ENCODE data around the gene KRTAP2-3. TPM values are rescaled to one million over a fixed set of nuclear protein-coding genes. Genes with fewer than 3 reads are reported as not detected.

Gene KRTAP2-3
- total and polyA plus RNA-seq, 2 of the 4 experiments (the other 2 are of a cell fraction) = 1.4 to 35.2 TPM

- Histone ChIP-seq H2AK5ac (ENCODE audit: low read depth, low read length) (no peak overlapping the region), H3K9me1 (ENCODE audit: insufficient read depth, low read length) (no peaks in the 10 kb centered on the region; the same call in 1 of the 2 replicates), H4K20me1 (ENCODE audit: insufficient read depth, low read length) (no peaks in the 10 kb centered on the region), H3K56ac (ENCODE audit: extremely low read depth, insufficient read depth, low read length) (no peak overlapping the region), H3K18ac (ENCODE audit: low read depth, low read length) (peak overlapping the region; percentile 98; the same call in 1 of the 2 replicates), H3K9ac (ENCODE audit: low read depth, low read length) (no peak overlapping the region), H3K79me1 (ENCODE audit: low read depth in 1 of 2, low read length in 2 of 2) (no peaks in the 10 kb centered on the region), H3K9me3 (ENCODE audit: control insufficient read depth, insufficient read depth, low read length) (no peaks in the 10 kb centered on the region), H4K8ac (ENCODE audit: low read depth in 2 of 2, low read length in 2 of 2) (peak overlapping the region; percentile 56 to 70; a peak in 2 of 4 replicates), H2AFZ (replicated peaks; ENCODE audit: low read length, poor library complexity) (no peak overlapping the region), H3K27ac (ENCODE audit: insufficient read depth, low read length) (peak overlapping the region; percentile 35), H4K91ac (ENCODE audit: insufficient read depth, low read depth, low read length) (no peak overlapping the region), H3K4ac (ENCODE audit: low read depth, low read length) (peak overlapping the region; percentile 77; the same call in 1 of the 2 replicates), H3K4me2 (ENCODE audit: low read depth, low read length) (no peak overlapping the region), H2BK5ac (ENCODE audit: low read depth, low read length, poor library complexity, severe bottlenecking) (peak overlapping the region; percentile 89), H3K23ac (ENCODE audit: low read depth, low read length) (no peak overlapping the region), H2BK20ac (ENCODE audit: low read depth, low read length) (peak overlapping the region; percentile 61; the same call in 1 of the 2 replicates), H2BK15ac (ENCODE audit: low read depth, low read length) (peak overlapping the region; percentile 70; the same call in 1 of the 3 replicates), H4K5ac (ENCODE audit: low read depth, low read length) (peak overlapping the region; percentile 95; the same call in 1 of the 2 replicates), H3K36me3 (ENCODE audit: control insufficient read depth, insufficient read depth, low read length) (no peaks in the 10 kb centered on the region), H3K14ac (replicated peaks; ENCODE audit: low read depth, low read length) (peak overlapping the region; percentile 37; the same call in 1 of the 2 replicates), H3K27me3 (ENCODE audit: control insufficient read depth, insufficient read depth, low read length) (no peaks in the 10 kb centered on the region), H2AK9ac (replicated peaks; ENCODE audit: low read depth, low read length, poor library complexity) (no peak overlapping the region), H3K4me1 (ENCODE audit: control insufficient read depth, insufficient read depth, low read length) (no peaks in the 10 kb centered on the region; the same call in 1 of the 2 replicates), H2BK120ac (ENCODE audit: low read depth, low read length) (peak overlapping the region; percentile 80), H3K4me3 (ENCODE audit: insufficient read depth, low read depth, low read length) (no peak overlapping the region)
- peak; percentile 31 for ATAC-seq (ENCODE audit: low read depth)
- no TSS peak for BruUV-seq (replicated peaks)
- dilution Hi-C loops (cut with HindIII; ENCODE audit: low sequenced_read_pairs, unreplicated experiment) (no loop called here), intact Hi-C loops (cut with micrococcal nuclease) (no loop called here), in situ Hi-C loops (cut with MboI; ENCODE audit: low sequenced_read_pairs) (no loop called here)
- WGBS, 2 experiments (ENCODE audit: extremely low coverage in 2 of 2, insufficient read length in 1 of 2) = no CpG with 5 or more reads among the region's 4 CpGs
- TF ChIP-seq MAFK (IDR thresholded peaks at IDR 0.05; ENCODE audit: low read depth, low read length) = peak; percentile 78
- TF ChIP-seq NFE2L2 (IDR thresholded peaks at IDR 0.05; ENCODE audit: low read depth, low read length) = no peak
- no peak for TF ChIP-seq BHLHE40 (IDR thresholded peaks at IDR 0.05; ENCODE audit: low read depth, low read length)
- TF ChIP-seq USF2 (IDR thresholded peaks at IDR 0.05; ENCODE audit: low read depth, low read length) = no peak
- TF ChIP-seq FOS (IDR thresholded peaks at IDR 0.05; ENCODE audit: low read depth, low read length) = no peak
- POLR2A ChIA-PET (ENCODE audit: unreplicated experiment) = no interaction called here
- DNase-seq = peak; percentile 35
- CTCF ChIA-PET = no interaction called here
Measured at GRCh38 chr17:41082626-41083025, 22.7 kb upstream of the KRTAP2-3 start.
